GM21619 (cell line): ENCODE data around the gene AUTS2.
"Not testable (repeated sequence)": the region's sequence is repeated elsewhere in the genome, so short reads cannot be mapped to it uniquely, and the experiment has no call there.

ENCODE experiments used
- ATAC-seq: cut with Tn5 transposase; IDR thresholded peaks from one replicate; pipeline ENCODE4 v1.9.1; 2021; ENCODE audit not compliant: unreplicated experiment

The AUTS2 gene

DNA sequence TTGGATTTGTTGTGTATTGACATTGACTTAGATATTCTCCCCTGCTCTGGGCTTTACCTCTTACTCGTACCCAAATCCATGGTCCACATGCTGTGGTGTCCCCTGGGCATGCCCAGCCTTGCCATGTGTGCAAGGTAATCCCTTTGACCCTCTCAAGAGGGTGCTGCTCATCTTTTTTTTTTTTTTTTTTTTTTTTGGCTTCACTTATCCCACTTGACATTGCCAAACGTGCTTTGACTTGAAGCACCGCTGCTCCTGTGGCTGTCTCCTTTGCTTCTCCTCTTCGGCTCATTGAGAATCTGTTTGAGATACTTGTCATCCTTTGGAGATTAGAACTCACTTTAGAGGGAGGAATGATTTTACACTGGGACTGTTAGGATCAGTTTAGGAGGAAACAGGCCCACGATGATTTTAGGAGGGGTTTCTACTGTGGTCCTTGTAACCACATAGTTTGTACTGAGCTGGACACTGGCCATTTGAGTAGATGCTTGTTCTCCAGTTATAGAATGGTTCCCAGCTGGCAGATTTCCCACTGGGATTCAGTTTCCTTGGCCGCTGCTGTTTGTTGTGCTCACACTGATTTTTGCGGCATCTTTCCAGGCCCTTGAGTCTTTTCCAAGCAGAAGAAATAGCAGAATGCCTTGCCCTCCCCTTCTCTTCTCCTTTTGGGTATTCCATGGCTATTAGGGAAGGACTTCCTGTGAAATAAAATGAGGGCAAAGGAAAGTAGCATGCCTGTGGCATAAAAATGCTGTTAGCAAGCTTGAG lies 184.8 kb downstream of the AUTS2 start:
- ATAC-seq: no peak

DNA sequence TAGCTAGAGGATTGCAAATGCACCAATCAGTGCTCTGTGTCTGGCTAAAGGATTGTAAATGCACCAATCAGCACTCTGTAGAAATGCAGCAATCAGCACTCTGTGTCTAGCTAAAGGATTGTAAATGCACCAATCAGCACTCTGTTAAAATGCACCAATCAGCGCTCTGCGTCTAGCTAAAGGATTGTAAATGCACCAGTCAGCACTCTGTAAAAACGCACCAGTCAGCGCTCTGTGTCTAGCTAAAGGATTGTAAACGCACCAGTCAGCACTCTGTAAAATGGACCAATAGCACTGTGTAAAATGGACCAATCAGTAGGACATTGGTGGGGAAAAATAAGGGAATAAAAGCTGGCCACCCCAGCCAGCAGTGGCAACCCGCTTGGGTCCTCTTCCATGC lies 187.9 kb downstream of the AUTS2 start:
- not testable (repeated sequence) for ATAC-seq

DNA sequence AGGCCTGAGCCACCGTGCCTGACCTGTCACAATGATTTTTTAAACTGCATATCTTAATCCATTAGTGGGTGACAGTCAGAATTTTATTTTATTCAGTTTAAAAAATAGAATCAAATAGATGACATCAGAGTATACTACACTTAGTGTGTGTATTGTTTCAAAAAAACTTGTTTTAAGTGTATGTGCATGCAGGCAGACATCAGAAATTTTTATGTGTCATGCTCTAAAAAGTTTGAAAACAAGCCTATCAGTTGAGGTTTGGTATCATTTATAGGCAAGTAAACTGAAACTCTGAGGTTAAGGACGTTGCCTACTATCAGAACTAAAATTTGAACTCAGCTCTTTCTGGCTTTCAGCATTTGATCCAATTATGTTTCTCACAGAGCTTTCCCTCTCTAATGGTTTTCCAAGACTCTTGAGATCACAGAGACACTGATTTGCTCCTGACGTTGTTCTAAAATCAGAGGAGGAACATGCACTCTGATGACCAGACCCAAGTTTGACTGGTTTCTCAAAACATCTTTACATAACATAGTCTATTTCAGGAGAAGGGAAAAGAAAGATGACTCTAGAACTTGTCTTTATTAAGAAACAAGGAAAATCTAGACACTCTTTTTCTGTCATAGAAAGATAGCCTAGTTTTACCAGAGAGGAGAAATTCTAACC lies 188.6 kb downstream of the AUTS2 start:
- ATAC-seq: no peak

DNA sequence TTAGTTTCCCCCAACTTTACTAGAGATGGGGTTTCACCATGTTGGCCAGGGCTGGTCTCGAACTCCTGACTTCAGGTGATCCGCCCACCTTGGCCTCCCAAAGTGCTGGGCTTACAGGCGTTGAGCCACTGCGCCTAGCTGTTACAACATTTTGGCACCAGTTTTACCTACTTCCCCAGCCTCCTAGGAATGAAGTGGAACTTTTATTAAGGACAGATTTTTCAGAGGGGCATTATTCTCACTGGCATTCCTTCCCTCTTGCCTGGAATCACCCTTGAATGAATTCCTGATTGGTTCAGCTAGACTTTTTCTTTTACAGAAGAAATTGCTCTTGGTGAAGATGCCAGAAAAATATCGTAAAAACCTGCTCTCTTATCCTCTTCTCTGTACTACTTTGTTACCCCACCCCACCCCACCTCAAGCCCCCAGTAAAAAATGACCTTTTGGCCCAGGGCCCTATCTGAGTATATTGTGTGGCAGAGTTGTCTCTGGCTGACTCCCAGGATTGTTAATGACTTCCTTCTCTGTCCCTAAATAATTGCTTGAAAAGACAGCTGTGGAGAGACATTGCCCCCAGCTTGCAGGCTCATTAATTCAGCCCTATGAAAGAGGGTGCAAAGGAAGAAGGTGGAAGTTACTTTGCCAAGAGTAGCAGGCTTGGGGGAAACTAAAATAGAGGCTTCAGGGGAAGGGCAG lies 189.6 kb downstream of the AUTS2 start:
- no peak for ATAC-seq

DNA sequence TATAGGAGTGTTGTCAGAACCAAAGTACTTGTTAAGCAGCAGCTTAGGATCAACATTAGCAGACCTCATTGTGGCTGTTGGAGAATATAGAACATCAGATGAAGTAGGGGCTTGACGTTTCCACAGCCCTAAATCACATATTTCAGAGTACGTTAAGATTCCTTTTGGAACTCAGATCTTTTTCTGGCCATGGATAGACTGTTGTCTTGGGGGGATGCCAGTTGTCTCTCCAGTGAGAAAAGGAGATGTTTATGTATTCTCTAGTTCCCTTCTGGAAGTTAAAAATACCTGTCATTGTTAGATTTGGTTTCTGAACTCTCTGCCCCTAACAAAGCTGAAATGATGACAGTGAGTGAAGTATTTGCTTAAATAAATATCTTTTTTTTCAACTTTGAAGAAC lies 191.3 kb downstream of the AUTS2 start:
- ATAC-seq: no peak

DNA sequence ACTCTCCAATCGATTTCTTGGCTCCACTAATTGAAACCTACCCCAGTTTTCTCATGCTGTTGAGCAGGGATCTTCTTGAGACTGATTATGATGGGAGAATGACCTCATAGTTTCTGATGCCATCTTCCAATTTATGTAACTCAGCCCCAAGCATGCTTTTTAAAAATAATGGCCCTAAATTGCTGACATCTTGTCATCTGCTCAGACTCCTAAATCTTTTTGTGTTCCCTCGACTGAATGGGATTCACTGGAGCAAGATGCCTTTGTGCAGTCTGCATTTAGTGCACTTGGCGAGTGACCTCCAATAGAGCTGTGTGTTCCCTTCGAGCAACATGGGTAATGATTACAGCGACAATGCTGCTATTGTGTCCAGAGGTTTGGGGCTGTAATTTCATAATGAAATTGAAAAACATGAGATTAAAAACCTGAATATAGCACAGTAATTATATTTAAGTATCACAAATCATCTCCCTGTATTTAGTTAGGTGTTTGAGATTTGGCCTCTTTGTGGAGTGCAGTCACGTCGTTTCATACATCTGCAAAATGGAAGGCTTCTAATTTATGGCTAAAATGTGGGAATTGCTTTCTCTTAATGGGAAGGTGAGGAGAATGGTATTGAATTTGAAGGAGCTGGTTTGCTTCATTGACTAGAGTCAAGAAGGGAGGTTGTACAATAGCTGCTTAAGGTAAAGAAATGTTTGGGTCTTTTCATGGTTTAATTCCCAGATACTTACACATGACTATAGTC lies 192.9 kb downstream of the AUTS2 start:
- ATAC-seq: no peak

DNA sequence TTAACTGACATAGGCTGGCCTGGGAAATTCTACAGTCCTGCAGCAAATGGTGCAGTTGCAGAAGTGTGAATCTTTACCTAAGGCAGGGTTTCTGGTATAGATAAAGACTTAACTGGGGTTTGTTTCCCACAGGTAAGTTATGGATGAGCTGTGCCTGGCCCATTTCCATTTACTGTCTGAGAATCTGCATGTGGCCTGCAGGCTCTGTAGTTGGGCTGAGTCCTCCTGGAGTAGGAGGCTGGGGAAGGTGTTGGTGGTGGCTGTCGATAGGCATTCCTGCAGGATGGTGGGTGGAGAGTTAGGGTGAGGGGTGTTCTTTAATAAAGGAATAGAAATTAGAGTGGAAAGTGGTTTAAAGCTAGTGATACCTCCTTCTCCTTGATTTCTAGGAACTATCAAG lies 193.5 kb downstream of the AUTS2 start:
- no peak for ATAC-seq

DNA sequence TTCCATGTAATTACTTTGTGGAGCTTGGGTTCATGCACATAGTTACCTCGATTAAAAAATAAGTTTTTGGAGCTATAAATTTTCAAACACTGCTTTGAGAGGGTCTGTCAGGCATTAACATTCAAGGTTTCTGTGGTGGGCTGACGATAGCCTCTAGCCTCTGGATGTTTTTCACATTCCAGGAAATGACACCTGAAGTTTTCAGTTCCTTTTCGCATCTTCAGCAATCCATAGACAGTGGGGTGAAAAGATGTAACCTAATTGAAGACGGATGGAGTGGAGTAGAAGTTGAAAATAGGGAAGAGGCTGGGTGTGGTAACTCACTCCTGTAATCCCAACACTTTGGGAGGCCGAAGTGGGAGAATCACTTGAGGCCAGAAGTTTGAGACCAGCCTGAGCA lies 197.7 kb downstream of the AUTS2 start:
- ATAC-seq: no peak

DNA sequence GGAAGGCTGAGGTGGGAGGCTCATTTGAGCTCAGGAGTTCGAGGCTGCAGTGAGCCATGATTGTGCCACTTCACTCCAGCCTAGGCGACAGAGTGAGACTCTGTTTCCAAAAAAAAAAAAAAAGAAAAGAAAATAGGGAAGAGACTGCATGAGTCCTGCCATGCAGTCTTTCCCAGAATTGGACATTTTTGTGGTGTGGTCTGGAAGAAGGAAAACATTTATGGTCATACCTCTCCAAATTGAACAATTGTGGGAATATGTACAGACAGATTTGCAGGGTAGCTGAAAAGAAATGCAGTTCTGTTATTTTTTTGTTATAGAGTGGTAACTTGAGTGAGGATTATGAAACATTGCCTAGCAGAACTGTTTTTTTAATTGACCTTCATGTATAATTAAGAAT lies 198.1 kb downstream of the AUTS2 start:
- no peak for ATAC-seq

DNA sequence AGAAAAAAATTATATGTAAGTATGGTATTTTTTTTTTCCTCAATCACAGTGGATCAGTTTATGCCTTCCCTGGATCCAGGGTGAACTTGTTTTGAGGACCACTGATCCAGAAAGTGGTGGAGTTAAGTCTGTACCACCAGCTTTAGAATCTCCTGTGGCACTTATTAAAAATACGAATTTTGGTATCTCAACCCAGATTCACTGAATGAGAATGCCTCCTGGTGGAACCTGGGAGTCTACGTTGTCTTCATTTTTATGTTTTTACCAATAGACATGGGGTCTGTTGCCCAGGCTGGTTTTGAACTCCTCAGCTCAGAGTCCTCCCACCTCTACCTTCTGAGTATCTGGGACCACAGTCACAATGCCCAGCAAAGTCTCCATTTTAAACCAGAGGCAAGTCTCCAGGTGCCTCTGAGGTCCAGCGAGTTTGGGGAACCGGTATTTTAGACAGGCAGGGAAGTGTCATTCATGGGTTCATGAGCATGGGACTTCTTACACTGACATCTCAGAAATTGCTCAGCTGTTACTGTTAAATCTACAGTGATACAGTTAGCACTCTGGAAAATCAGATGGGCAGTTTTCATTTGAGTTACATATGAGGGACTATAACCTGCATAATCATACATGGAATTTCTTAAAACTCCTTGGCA lies 200.9 kb downstream of the AUTS2 start:
- ATAC-seq: no peak

DNA sequence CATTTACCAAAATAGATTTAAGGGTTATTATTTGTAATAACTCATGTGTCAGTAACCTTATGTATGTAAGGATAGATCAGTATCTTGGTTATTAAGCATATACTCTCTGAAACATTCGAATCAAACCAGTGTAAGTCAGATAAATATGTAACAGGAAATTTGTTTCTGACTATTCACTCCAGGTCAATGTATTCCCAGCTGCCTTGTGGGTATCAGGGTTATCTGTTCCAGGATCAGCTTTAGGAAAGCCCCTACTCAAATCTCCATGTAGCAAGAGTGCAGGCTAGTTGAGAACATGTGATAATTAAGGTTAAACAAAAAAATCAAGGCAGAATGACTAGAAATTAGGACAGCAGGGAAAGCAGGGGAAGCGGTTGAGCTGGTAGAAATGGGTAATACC lies 201.7 kb downstream of the AUTS2 start:
- ATAC-seq: no peak

DNA sequence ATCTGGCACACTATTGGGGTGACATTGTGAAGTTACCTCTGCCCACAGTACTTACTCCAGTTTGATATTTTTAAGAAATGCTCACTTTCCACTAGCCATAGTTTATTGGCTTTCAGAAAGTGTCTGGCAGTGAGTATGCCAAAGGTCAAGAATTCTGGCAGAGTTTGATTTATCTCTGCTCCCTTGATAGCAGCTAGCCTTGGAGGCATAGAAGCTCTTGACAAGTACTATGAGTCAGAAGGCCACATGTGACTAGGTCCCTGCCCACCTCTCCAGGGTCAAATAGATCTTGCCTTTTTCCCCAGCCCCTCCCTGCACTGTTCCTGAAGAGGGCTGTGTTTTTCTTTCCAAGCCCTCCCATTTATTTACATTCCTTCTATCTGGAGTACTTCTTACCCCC lies 202.2 kb downstream of the AUTS2 start:
- ATAC-seq: no peak

DNA sequence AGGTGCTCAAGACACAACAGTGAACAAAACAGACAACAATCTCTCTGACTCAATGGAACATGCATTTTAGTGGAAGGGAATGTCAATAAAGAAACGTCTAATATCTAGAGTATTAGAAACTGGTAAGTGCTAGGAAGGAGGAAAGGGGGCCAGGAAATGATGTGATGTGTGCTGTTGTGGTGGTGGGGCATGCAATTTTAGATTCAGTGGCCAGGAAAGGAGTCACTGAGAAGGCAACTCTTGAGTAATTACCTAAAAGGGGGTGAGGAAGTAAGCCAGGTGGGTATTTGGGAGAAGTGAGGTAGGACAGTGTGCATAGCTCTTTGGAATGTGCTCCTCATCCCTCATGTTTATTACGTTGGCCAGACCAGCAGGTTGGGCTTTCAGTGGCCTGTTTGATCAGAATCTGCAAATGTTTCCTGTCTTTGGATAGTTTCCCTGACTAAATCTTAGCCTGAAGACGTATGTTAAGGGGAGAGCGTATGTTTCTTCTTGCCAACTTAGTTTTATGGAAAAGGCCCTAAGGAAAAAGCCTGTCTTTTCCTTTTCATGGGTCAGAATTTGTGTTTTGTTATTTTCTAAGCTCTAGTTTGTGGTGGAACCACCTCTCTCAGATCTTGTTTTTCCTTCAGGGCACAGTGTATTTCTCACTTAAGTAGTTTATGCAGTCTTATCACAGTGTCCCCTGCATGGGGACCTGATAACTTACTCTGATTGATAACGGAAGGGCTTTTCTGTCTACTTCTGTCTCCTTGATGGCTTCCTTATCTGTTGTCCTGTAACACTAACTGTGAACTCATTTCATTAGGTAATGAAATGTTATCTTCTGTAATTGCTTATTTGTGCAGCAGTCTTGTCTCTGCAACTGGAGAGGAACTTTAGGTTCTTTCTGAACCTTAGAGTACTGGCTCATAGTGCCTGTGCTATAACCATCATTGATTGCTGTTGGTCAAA lies 203.7 kb downstream of the AUTS2 start:
- no peak for ATAC-seq

DNA sequence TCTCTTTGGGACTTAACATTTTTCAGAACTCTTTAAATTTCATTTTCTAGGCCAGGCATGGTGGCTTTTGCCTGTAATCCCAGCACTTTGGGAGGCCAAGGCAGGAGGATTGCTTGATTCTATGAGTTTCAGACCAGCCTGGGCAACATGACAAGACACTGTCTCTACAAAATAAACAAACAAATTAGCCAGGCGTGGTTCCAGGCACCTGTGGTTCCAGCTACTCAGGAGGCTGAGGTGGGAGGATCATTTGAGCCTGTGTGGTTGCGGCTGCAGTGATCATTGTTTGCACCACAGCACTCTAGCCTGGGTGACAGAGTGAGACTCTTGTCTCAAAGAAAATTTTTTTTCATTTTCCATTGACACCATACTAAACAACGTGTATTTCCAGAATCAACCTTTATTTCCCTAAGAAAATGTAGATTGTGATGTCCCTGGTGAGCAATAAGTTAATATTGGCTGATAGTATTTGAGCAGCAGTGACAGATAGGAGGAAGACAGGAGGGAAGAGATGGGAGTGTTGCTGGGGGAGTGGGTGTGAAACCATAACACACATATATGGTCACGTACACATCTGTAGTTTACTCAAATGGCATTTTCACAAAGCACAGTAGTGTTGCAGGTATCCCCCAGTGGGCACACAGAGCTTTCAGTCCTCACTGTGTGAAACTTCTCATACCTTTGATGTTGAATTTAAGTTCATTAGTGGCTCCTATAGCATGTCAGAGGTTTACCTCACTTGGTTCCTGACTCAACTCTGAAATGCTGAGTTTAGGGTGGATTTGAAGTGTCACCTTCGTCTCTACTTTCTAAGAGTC lies 205.6 kb downstream of the AUTS2 start:
- ATAC-seq: peak; percentile 90

DNA sequence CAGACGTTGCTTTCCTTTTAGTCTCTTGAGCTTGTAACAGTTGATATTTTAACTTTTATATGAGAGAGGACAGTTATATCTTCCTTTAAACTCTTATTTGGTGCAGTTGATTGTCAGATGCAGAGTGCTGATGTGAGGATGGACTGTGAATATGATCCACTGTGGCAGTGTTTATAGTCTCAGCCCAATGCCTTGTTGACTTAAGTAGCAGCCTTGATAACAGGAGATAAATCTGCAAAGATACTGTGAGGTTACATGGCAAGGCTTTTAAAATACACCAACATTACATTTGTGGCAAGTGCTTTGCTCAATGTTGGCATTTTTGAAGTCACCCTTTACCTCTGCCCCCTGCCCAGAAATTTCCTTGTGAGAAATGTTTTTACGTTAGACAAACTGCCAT lies 206.7 kb downstream of the AUTS2 start:
- ATAC-seq: no peak

DNA sequence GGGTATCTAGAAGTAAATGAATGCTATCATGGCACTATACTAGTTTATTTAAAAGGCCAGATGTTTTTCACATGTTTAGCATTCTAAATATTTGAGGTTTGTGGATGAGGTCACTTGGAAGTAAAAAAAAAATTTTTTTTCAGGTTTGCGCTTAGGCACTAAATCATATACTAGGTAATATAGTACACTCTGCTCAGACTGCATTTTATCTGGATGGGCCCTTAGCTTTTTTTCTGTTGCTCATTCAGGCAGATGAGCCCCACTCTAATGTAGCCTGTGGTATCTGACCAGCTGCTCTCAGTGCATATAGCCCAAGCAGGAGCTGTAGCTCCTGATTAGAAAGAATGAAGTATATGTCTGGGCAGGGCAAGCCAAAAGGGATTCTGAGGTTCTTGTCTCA lies 210.1 kb downstream of the AUTS2 start:
- ATAC-seq: no peak

DNA sequence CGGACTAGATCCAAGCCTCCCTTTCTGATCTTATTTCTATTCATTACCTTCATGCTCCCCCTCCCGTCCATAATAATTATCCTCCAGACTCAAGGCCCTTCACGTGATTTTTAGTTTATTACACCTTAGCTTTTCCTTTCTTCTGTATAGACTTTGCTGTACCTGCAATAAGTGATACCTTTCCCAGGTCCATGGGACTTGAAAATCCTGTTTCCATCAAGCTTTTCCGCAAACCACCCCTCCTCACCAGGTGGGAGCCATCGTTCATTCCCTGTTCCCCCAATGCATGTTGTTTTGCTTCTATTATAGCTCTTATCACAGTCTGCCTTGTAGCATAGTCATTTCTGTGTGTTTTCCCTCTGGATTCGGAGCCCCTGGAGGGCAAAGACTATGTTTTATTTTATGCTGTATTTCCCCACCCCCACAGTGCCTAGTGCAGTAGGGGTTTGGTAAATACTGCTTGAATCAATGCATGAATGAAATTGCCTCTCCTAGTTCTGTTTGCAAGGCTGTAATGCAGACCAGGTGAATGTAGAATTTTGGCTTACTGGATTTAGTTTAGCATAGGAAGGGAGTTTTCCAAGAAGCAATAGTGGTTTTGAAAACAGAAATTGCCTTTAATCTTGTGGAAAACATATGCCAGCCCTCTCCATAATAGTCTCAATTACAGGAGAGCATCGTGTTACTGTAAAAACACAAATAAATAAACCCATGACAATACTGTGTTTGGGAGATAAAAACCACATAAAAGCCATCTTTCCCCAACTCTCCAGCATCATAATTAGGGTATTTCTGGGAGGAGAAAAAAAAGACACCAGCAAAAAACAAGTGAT lies 213.4 kb downstream of the AUTS2 start:
- ATAC-seq: no peak

DNA sequence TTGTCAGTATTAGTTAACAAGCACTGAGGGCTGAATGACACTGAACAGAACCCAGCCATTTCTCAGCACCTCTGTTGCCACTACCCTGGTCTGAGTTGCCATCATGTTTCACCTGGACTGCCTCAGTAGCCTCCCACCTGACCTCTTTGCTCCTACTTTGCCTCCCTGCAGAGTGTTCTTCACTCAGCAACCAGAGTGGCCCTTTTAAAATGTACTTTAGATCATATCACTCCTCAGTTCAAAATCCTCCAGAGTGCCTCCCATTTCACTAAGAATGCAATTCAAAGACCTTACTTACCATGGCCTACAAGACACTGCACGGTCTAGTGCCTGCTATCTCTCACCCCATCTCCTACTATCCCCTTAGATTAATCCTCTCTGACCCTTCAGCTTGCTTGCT lies 214.5 kb downstream of the AUTS2 start:
- no peak for ATAC-seq
